Gastroesophageal sphincter (tissue), 3 donors: ENCODE measurements around the gene NUMA1.

ENCODE experiments used
- POLR2A ChIP-seq, 2 donors: fragments of 450-650 bp; IDR thresholded peaks; one replicate each; pipeline ENCODE4 v1.6.1; 2017; ENCODE audit warnings: antibody characterized with exemption in 2 of 2, mild to moderate bottlenecking in 2 of 2, moderate library complexity in 1 of 2
- POLR2AphosphoS5 ChIP-seq: sonication (generic); formaldehyde crosslinking; IDR thresholded peaks from one replicate; pipeline ENCODE4 v1.6.1; 2017; ENCODE audit warnings: antibody characterized with exemption
- TF ChIP-seq, protein P1 (sequence below), 4 experiments: fragments of 200-600 bp in 2 of 4; fragments of 450-650 bp in 2 of 4; sonication (generic) in 1 of 4; IDR thresholded peaks; one replicate each; pipeline ENCODE4 v1.5.1; 2017 to 2019; ENCODE audit warnings: antibody characterized with exemption in 4 of 4, mild to moderate bottlenecking in 2 of 4, moderate library complexity in 2 of 4

DNA sequence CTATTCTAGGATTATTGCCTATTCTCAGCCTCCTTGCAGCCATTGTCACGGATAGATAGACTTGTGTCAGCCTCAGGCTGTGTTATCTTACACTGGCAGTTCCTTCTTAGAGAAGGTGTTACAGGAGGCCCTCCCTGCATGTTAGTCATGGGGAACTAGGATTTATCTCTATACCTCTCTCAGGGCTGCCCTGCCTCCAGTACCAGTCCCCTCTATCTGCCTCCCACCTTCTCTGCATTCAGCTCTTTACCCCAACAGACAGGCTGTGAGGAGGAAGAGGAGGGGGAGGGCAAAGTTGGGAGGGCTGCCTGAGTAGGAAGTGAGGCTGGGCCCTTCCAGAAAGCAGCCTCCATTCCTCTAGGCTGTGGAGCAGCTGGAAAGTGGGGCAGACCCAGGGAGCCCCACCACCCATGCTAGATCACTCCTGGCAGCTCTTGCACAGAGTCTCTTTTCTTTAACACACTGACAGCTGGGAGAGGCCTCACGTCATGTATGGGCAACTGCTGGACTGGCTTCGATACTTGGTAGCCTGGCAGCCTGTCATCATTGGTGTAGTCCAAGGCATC lies 84.5 kb downstream of the NUMA1 start:
- TF ChIP-seq, protein P1, sequence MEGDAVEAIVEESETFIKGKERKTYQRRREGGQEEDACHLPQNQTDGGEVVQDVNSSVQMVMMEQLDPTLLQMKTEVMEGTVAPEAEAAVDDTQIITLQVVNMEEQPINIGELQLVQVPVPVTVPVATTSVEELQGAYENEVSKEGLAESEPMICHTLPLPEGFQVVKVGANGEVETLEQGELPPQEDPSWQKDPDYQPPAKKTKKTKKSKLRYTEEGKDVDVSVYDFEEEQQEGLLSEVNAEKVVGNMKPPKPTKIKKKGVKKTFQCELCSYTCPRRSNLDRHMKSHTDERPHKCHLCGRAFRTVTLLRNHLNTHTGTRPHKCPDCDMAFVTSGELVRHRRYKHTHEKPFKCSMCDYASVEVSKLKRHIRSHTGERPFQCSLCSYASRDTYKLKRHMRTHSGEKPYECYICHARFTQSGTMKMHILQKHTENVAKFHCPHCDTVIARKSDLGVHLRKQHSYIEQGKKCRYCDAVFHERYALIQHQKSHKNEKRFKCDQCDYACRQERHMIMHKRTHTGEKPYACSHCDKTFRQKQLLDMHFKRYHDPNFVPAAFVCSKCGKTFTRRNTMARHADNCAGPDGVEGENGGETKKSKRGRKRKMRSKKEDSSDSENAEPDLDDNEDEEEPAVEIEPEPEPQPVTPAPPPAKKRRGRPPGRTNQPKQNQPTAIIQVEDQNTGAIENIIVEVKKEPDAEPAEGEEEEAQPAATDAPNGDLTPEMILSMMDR (IDR thresholded peaks at IDR 0.05) = no peak
- TF ChIP-seq POLR2AphosphoS5 (no peak), POLR2A (IDR thresholded peaks at IDR 0.05) (no peak)
